Rectal smooth muscle tissue (tissue), 1 donor: ENCODE measurements around the gene ENG.
"Not testable (repeated sequence)": the region's sequence is repeated elsewhere in the genome, so short reads cannot be mapped to it uniquely, and the experiment has no call there.

ENCODE experiments used
- H3K27ac ChIP-seq: one replicate; pipeline ENCODE4 v1.7.0; 2013; ENCODE audit warnings: low read depth, low read length, inconsistent platforms
- H3K27me3 ChIP-seq: one replicate; pipeline ENCODE4 v1.7.0; 2013; ENCODE audit warnings: low read length; ENCODE audit not compliant: control insufficient read depth, insufficient read depth
- H3K36me3 ChIP-seq: one replicate; pipeline ENCODE4 v1.7.0; 2013; ENCODE audit warnings: low read length; ENCODE audit not compliant: control insufficient read depth, insufficient read depth
- H3K4me1 ChIP-seq: one replicate; pipeline ENCODE4 v1.7.0; 2013; ENCODE audit warnings: low read length; ENCODE audit not compliant: control insufficient read depth, insufficient read depth
- H3K4me3 ChIP-seq: one replicate; pipeline ENCODE4 v1.7.0; 2013; ENCODE audit warnings: low read length
- H3K9ac ChIP-seq: one replicate; pipeline ENCODE4 v1.7.0; 2013; ENCODE audit warnings: low read length

The ENG gene

GRCh38 chr9:127783111-127784008, 71.1 kb downstream of the ENG start:
- Histone ChIP-seq H3K4me1 (peaks cover 7% of the 10 kb centered on the region), H3K36me3 (peaks cover 14% of the 10 kb centered on the region), H3K4me3 (peak overlapping the region; percentile 1), H3K27me3 (no peaks in the 10 kb centered on the region), H3K9ac (no peak overlapping the region), H3K27ac (no peak overlapping the region)

GRCh38 chr9:127781806-127782205, 72.7 kb downstream of the ENG start:
- Histone ChIP-seq H3K36me3 (no peaks in the 10 kb centered on the region), H3K4me3 (no peak overlapping the region), H3K27me3 (no peaks in the 10 kb centered on the region), H3K27ac (no peak overlapping the region), H3K4me1 (peaks cover 2% of the 10 kb centered on the region), H3K9ac (no peak overlapping the region)

- H3K9ac ChIP-seq, H3K36me3 ChIP-seq, H3K4me1 ChIP-seq, H3K27me3 ChIP-seq, H3K27ac ChIP-seq, H3K4me3 ChIP-seq: not testable (repeated sequence)
Measured at GRCh38 chr9:127780909-127781308, 73.5 kb downstream of the ENG start.

- Histone ChIP-seq H3K27ac (no peak overlapping the region), H3K9ac (no peak overlapping the region)
Measured at GRCh38 chr9:127780126-127780885, 74.2 kb downstream of the ENG start.

GRCh38 chr9:127779136-127779981, 75.1 kb downstream of the ENG start:
- Histone ChIP-seq H3K27me3 (no peaks in the 10 kb centered on the region), H3K36me3 (no peaks in the 10 kb centered on the region), H3K9ac (no peak overlapping the region), H3K27ac (no peak overlapping the region), H3K4me1 (no peaks in the 10 kb centered on the region), H3K4me3 (peak overlapping the region; percentile 8)

More at GRCh38 chr9:127780126-127780885, 74.2 kb downstream of the ENG start:
- Histone ChIP-seq H3K27me3 (no peaks in the 10 kb centered on the region), H3K4me3 (no peak overlapping the region), H3K4me1 (no peaks in the 10 kb centered on the region), H3K36me3 (no peaks in the 10 kb centered on the region)

- H3K27ac ChIP-seq = no peak within 1 kb of the TSS
- H3K27me3 ChIP-seq = no peaks in the 10 kb centered on the region
- H3K9ac ChIP-seq = no peak within 1 kb of the TSS
- no peaks in the 10 kb centered on the region for H3K36me3 ChIP-seq
- H3K4me3 ChIP-seq = peak within 1 kb of the TSS; percentile 52
- H3K4me1 ChIP-seq = no peaks in the 10 kb centered on the region
Measured at GRCh38 chr9:127778280-127779135, 76.0 kb downstream of the ENG start, which contains the start of gene SH2D3C. SH2D3C (minus strand) TSS chr9:127778666; CDS start chr9:127778627, 39 bp downstream.

GRCh38 chr9:127777368-127777980, 77.0 kb downstream of the ENG start:
- Histone ChIP-seq H3K4me1 (no peaks in the 10 kb centered on the region), H3K4me3 (peak overlapping the region; percentile 52), H3K36me3 (no peaks in the 10 kb centered on the region), H3K27me3 (no peaks in the 10 kb centered on the region), H3K9ac (no peak overlapping the region), H3K27ac (no peak overlapping the region)

- Histone ChIP-seq H3K4me3 (peak overlapping the region; percentile 44), H3K4me1 (no peaks in the 10 kb centered on the region), H3K9ac (no peak overlapping the region), H3K27ac (no peak overlapping the region), H3K36me3 (no peaks in the 10 kb centered on the region), H3K27me3 (no peaks in the 10 kb centered on the region)
Measured at GRCh38 chr9:127776924-127777289, 77.6 kb downstream of the ENG start.

GRCh38 chr9:127776195-127776923, 78.1 kb downstream of the ENG start:
- Histone ChIP-seq H3K27me3 (no peaks in the 10 kb centered on the region), H3K4me3 (peak overlapping the region; percentile 44), H3K36me3 (no peaks in the 10 kb centered on the region), H3K4me1 (no peaks in the 10 kb centered on the region), H3K9ac (no peak overlapping the region), H3K27ac (no peak overlapping the region)

GRCh38 chr9:127773981-127774380, 80.5 kb downstream of the ENG start:
- Histone ChIP-seq H3K27me3 (no peaks in the 10 kb centered on the region), H3K27ac (no peak overlapping the region), H3K36me3 (no peaks in the 10 kb centered on the region), H3K4me3 (no peak overlapping the region), H3K9ac (no peak overlapping the region), H3K4me1 (no peaks in the 10 kb centered on the region)

- no peaks in the 10 kb centered on the region for H3K36me3 ChIP-seq
- no peak overlapping the region for H3K27ac ChIP-seq
- H3K4me1 ChIP-seq = no peaks in the 10 kb centered on the region
- H3K27me3 ChIP-seq = no peaks in the 10 kb centered on the region
- no peak overlapping the region for H3K9ac ChIP-seq
- H3K4me3 ChIP-seq = no peak overlapping the region
Measured at GRCh38 chr9:127773272-127773671, 81.2 kb downstream of the ENG start.
